Measurements from ENCODE around the gene ARL17B. TPM values are rescaled to one million over a fixed set of nuclear protein-coding genes. Genes with fewer than 3 reads are reported as not detected.
"Not testable (repeated sequence)": the region's sequence is repeated elsewhere in the genome, so short reads cannot be mapped to it uniquely, and the experiment has no call there.

ARL17B gene
- total RNA-seq, 1 donor from 2014 or later = 1.7 TPM

DNA sequence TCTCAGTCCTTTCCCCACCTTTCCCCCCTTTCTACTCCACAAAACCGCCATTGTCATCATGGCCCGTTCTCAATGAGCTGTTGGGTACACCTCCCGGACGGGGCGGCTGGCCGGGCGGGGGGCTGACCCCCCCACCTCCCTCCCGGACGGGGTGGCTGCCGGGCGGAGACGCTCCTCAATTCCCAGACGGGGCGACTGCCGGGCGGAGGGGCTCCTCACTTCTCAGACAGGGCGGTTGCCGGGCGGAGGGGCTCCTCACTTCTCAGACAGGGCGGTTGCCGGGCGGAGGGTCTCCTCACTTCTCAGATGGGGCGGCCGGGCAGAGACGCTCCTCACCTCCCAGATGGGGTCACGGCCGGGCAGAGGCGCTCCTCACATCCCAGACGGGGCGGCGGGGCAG is 108.8 kb downstream of the ARL17B start:
- DNase-seq (ENCODE audit: low spot score) = not testable (repeated sequence)

DNA sequence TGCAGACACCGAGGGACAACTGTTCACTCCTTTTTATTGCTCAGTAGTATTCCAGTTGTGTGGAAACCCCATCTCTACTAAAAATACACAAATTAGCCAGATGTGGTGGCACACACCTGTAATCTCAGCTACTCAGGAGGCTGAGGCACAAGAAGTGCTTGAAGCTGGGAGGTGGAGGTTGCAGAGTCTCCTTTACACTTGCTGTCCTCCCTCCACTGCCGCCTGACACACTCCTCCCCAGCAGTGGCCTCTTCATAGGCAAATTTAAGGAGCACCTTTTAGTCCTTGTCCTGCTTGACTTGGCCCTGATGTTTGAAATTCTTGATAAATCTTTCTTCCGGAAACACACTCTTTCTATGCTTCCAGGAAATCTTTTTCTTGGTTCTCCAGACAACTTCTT is 112.4 kb downstream of the ARL17B start:
- not testable (repeated sequence) for DNase-seq (ENCODE audit: low spot score)

DNA sequence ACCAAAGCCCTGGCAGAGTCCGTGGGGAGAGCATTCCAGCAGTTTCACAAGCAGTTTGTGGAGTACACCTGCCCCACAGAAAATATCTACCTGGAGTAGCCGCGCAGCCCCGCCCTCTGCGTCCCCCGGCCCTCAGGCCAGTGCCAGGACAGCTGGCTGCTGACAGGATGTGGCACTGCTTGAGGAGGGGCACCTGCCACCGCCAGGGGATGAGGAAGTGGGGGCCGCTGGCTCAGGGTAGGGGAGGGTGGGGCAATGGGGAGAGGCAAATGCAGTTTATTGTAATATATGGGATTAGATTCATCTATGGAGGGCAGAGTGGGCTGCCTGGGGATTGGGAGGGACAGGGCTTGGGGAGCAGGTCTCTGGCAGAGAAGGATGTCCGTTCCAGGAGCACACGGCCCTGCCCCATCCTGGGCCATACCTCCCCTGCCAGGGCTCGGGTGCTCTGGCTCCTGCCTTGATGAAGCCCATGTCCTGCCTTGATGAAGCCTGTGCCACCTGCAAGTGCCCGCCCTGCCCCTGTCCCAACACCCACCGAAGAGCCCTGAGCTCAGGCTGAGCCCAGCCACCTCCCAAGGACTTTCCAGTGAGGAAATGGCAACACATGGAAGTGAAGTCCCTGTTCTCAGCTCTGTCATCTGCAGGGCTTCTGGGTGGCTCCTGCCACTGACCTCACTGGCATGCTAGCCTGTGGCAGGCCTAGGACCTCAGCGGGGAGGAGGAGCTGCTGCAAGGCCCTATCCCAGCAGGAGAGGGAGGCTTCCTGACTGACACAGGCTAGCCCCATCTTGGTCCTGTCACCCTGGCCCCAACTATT is 116.4 kb downstream of the ARL17B start:
- not testable (repeated sequence) for DNase-seq (ENCODE audit: low spot score)

DNA sequence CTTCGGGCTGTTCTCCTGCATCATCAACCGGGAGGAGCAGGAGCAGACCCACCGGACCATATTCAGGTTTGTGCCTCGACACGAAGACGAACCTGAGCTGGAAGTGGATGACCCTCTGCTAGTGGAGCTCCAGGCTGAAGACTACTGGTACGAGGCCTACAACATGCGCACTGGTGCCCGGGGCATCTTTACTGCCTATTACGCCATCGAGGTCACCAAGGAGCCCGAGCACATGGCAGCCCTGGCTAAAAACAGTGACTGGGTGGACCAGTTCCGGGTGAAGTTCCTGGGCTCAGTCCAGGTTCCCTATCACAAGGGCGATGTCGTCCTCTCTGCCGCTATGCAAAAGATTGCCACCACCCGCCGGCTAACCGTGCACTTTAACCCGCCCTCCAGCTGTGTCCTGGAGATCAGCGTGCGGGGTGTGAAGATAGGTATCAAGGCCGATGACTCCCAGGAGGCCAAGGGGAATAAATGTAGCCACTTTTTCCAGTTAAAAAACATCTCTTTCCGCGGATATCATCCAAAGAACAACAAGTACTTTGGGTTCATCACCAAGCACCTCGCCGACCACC is 117.1 kb downstream of the ARL17B start:
- DNase-seq (ENCODE audit: low spot score) = not testable (repeated sequence)

DNA sequence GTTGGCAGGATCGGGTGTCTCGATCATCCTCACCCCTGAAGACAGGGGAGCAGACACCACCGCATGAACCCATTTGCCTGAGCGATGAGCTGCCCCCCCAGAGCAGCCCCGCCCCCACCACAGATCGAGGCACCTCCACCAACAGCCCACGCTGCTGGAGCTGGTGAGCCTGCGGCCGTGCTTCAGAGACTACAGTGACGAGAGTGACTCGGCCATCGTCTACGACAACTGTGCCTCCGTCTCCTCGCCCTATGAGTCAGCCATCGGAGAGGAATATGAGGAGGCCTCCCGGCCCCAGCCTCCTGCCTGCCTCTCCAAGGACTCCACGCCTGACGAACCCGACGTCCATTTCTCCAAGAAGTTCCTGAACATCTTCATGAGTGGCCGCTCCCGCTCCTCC is 117.6 kb downstream of the ARL17B start:
- DNase-seq (ENCODE audit: low spot score) = not testable (repeated sequence)

DNA sequence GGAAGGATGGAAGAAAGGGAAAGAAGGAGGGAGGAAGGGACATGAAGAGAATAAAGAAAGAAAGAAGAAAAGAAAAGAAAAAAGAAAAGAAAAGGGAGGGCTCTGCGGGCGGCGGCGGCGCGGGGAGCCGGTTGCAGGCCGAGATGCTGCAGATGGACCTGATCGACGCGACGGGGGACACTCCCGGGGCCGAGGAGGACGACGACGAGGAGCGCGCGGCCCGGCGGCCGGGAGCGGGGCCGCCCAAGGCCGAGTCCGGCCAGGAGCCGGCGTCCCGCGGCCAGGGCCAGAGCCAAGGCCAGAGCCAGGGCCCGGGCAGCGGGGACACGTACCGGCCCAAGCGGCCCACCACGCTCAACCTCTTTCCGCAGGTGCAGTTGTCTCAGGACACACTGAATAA is 118.1 kb downstream of the ARL17B start:
- not testable (repeated sequence) for DNase-seq (ENCODE audit: low spot score)

DNA sequence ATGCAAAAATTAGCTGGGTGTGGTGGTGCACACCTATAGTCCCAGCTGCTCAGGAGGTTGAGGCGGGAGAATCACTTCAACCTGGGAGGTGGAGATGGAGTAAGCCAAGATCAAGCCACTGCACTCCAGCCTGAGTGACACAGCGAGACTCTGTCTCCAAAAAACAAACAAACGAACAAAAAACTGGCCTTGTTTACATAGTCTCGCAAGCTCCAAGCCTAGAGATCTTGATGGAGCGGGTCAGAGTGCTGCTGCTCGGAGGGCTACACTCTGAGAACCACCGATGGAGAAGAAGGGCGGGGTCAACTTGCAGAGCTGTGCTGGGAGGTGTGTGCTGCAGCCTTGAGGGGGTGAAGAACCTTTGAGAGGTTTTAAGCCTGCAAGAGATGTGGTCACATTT is 130.2 kb downstream of the ARL17B start:
- DNase-seq (ENCODE audit: low spot score) = not testable (repeated sequence)

DNA sequence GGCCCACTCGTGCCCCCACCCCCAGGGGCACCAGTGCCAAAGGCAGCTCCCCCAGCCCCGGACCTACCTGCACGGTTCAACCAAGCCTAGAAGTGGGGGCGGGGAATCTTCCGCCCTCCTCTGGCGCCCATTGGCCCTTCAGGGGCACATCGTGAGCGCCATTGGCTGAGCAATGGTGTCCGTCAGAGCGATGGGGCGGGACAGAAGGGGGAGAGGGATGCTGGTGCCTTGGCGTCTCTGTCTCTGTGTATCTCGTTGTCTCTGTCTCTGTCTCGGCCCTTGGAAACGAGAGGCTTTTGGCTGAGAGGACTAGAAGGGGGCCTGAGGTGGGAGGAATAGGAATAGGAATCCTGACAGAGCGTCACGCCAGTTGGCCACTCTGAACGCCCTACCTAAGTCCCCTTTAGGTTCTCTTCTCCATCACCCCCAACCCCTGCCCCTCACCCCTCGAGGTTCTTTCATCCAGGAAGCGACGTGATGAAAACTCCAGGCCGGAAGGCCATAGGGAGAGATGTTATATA is 136.2 kb downstream of the ARL17B start:
- DNase-seq (ENCODE audit: low spot score) = peak; percentile 98

DNA sequence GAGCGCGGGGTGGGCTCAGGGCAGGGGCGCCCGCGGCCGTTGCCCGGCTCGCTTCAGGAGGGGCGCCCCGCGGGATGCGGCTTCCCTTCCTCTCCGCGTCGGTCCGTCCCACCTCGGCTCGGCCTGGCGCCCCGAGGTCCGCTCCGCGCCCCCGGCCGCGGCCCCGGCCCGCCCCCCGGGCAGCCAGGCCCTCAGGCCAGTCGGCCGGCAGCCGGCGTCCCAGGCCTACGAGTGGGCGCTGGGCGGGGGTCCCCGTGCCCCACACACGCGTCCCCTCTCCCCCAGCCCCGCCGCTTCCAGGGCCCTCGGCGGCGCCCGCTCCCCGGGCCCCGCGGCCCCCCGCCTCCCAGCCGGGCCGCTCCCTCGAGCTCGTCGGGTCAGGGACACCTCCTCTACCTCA is 136.7 kb downstream of the ARL17B start:
- not testable (repeated sequence) for DNase-seq (ENCODE audit: low spot score)

Other genes with a start within 250 kb of the ARL17B start
- gene KANSL1, start 168.3 kb downstream of the ARL17B start, total RNA-seq (ENCODE audit: insufficient read depth, low replicate concordance) = 83.5 TPM
- 0.72 TPM for gene LRRC37A, start 66.6 kb downstream of the ARL17B start, total RNA-seq (ENCODE audit: insufficient read depth, low replicate concordance)
- 8.9 TPM for gene LRRC37A2, start 150.7 kb upstream of the ARL17B start, total RNA-seq (ENCODE audit: insufficient read depth, low replicate concordance)
- gene ARL17A, start 217.9 kb upstream of the ARL17B start, total RNA-seq (ENCODE audit: insufficient read depth, low replicate concordance) = 14.7 TPM
- 28.9 TPM for gene NSF, start 228.9 kb upstream of the ARL17B start, total RNA-seq (ENCODE audit: insufficient read depth, low replicate concordance)